ENCODE results near the gene ELOVL2.

DNA sequence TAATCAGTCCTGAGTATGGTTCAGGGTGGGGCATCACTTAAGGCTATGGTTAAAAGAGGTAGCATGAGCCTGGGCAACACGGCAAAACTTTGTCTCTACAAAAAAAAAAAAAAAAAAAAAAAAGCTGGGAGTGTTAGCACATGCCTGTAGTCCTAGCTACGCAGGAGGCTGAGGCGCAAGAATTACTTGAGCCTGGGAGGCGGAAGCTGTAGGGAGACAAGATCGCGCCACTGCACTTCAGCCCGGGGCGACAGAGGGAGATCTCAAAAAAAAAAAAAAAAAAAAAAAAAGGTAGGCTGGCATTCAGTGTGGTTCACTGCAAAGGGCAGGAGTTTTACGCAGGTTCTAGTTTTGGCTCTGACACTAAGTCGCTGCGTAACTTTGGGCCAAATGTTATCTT, 15.1 kb downstream of the ELOVL2 start:
- TF ChIP-seq EZH2 (IDR thresholded peaks at IDR 0.05; ENCODE audit: insufficient read depth, poor library complexity, severe bottlenecking): no peak
- TF ChIP-seq EZH2phosphoT487 (IDR thresholded peaks at IDR 0.05; ENCODE audit: insufficient read depth, low read depth): no peak

Data from GM23248 (cell line).